GM18511 (cell line): ENCODE measurements around the gene TRMT6.
A peak's percentile ranks its signal among the peaks of the same experiment; 100 is the strongest.

Experiments used
- ATAC-seq: cut with Tn5 transposase; IDR thresholded peaks from one replicate; pipeline ENCODE4 v1.9.1; 2021; ENCODE audit warnings: mild to moderate bottlenecking, moderate library complexity; ENCODE audit not compliant: unreplicated experiment

TRMT6 gene

GRCh38 chr20:5949943-5950270, 426 bp downstream of the TRMT6 start:
- ATAC-seq = no peak

GRCh38 chr20:5947276-5947675, 3.1 kb downstream of the TRMT6 start:
- ATAC-seq = no peak

- ATAC-seq = no peak
These were observed 4.4 kb downstream of the TRMT6 start for GRCh38 chr20:5945963-5946362.

GRCh38 chr20:5938456-5939029, 11.8 kb downstream of the TRMT6 start:
- ATAC-seq = no peak

- ATAC-seq = no peak
These were observed 14.1 kb downstream of the TRMT6 start for GRCh38 chr20:5936238-5936637.

- no peak for ATAC-seq
These were observed 14.9 kb downstream of the TRMT6 start for GRCh38 chr20:5935384-5935783.

GRCh38 chr20:5933802-5934436, 16.4 kb downstream of the TRMT6 start:
- ATAC-seq = peak; percentile 60

- ATAC-seq = no peak
These were observed 17.5 kb downstream of the TRMT6 start for GRCh38 chr20:5932796-5933195.

GRCh38 chr20:5931411-5931810, 18.9 kb downstream of the TRMT6 start:
- ATAC-seq = no peak

GRCh38 chr20:5928836-5929715, 21.3 kb downstream of the TRMT6 start:
- no peak for ATAC-seq

- ATAC-seq = no peak
These were observed 22.4 kb downstream of the TRMT6 start for GRCh38 chr20:5927749-5928462.

- no peak for ATAC-seq
These were observed 24.8 kb downstream of the TRMT6 start for GRCh38 chr20:5925551-5925950.

GRCh38 chr20:5923493-5923892, 26.8 kb downstream of the TRMT6 start:
- no peak for ATAC-seq

- no peak for ATAC-seq
These were observed 29.8 kb downstream of the TRMT6 start for GRCh38 chr20:5920581-5920980.

- no peak for ATAC-seq
These were observed 30.4 kb downstream of the TRMT6 start for GRCh38 chr20:5919626-5920544.

- ATAC-seq = no peak
These were observed 31.3 kb downstream of the TRMT6 start for GRCh38 chr20:5918856-5919625.

GRCh38 chr20:5914859-5915258, 35.5 kb downstream of the TRMT6 start:
- ATAC-seq = no peak

- no peak for ATAC-seq
These were observed 37.2 kb downstream of the TRMT6 start for GRCh38 chr20:5913166-5913565.

- no peak for ATAC-seq
These were observed 40.1 kb downstream of the TRMT6 start for GRCh38 chr20:5910186-5910585.

GRCh38 chr20:5908981-5909380, 41.4 kb downstream of the TRMT6 start:
- no peak for ATAC-seq
